CD4-positive, alpha-beta T cell treated with Interleukin-4 for 1 hour (primary cell): Measurements from ENCODE around the gene PRKAR1B.
"Not testable (repeated sequence)": the region's sequence is repeated elsewhere in the genome, so short reads cannot be mapped to it uniquely, and the experiment has no call there.

Experiments used
- DNase-seq, 2 donors: peaks; one replicate each; pipeline ENCODE4 v3.0.0-alpha.2; 2020 to 2022

Gene PRKAR1B

DNA sequence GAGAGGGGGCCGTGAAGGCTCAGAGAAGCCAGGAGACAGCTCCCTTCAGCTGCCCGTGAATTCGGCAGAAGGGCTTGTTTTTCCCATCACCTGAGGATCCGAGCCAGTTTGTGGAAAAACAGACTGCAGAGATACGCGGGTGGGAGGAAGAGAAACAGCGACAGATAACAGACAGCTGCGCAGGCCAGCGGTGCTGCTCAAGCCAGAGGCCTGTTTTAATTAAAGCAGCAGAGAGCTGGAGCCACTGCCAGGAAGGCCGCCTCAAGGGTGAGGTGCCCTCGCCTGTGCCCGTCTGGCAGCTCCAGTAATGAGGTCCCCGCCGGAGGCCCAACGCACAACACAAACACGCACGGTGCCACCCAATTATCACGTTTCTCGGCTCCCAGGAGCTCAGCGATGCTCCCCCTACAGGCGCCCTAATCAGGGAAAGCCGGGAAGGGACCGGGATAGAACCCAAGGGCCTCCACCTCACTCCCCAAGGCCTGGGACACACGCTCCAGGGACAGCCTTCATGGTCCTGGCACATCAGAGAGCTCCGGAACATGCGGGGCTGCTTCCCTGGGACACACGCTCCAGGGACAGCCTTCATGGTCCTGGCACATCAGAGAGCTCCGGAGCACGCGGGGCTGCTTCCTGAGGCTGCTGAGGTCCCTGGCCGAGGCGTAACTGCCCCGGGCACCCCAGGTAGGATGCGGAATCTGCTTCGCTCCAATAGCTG lies 61.2 kb downstream of the PRKAR1B start:
- DNase-seq, result no peak

DNA sequence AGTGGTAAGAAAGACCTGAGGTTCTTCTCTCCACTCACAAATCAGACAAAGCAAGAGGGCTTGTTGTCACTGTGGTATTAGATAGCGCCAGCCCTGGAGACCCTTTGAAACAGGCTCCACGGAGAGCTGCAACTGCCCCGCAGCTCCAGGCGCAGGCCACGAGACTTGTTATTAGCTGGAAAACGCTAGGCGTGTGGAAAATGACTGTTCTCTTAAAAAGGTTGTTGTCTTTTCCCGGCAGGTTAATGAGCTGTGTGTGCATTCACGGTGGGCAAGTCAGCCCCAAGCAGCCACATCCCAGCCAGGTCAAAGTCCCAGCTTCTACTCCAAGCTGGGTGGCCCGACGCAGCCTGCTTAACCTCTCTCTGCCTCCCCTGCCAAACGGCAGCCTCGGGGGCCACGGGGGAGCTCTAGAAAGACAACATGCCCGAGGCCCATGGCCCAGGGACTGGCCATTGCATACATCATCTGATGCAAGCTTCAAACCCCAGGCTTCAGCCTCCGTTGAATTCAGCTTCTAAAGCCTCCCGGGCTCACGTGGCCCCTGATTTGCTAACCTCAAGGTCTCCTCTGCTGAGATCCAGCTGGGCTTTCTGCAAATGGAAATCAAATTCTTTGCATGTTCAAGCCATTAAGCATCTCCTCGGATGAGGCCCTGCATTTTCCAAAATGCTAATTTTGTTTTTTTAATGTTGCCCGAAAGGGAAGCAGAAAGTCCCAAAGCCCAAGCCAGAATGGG lies 61.9 kb downstream of the PRKAR1B start:
- no peak for DNase-seq

DNA sequence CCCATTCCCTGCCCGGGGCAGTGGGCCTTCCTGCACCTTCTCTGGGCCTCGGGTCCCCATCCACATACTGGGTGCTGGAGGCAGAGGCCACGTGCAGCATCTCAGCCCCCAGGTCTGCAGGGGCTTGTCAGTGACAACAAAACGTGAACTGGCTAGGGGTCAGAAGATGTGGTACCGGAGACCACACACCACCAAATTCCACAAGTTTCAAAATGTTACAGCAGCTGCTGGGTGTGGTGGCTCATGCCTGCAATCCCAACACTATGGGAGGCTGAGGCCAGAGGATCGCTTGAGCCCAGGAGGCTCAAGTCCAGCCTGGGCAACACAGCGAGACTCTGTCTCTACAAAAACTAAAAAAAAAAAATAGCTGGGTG lies 62.7 kb downstream of the PRKAR1B start:
- DNase-seq, result no peak

DNA sequence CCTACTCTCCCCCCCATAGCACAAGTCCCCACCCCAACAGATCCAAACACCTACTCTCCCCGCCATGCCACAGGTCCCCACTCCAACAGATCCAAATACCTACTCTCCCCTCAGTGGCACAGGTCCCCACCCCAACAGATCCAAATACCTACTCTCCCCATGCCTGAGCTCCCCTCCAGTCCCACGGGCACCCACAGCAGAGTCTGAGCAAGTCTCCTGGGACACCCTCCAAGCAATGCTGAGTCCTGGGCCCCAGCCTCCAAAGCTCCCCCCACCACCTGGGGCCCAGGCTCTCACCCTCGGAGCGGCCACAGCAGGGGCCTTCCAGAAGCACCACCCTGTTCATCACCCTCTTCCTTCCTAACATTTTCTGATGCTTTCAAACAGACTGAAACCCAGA lies 64.5 kb downstream of the PRKAR1B start:
- no peak for DNase-seq

DNA sequence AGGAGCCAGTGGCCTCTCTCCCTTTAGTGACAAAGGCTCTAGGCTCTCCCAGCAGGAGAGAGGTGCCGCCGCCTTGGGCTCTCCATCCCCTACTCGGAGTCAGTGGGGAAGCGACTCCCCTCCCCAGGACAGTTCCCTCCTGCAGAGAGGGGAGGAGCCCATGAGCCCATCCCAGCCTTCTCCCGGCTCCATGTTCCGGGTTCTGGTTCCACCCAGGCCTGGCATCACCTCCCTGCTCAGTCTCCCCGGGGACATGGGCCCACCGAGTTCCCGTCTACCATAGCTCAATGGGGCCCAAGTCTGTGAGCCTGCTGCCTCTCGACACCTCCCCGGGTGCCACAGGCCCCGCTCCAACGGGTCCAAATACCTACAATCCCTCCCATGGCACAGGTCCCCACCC lies 67.1 kb downstream of the PRKAR1B start:
- no peak for DNase-seq

DNA sequence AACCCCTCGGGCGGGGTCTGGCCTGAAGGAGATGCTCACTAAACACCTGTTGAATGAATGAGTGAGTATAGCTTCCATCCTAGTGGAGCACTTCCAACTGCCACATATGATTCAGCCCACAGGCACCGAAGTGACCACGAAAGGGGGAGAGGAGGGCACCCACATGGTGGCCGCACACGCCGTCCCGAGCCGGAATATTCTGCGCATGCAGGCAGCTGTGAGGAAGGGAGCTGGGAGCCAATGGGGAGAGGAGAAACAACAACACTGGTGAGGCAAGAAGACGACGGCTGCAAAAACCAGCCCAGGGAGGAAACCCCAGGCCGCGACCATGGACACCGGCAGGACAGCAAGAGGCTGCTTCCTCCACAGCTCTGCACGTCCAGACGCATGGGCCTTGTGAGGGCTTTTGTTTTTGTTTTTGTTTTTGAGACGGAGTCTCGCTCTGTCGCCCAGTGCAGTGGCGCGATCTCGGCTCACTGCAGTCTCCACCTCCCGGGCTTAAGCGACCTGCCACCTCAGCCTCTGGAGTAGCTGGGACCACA lies 67.7 kb downstream of the PRKAR1B start:
- no peak for DNase-seq

DNA sequence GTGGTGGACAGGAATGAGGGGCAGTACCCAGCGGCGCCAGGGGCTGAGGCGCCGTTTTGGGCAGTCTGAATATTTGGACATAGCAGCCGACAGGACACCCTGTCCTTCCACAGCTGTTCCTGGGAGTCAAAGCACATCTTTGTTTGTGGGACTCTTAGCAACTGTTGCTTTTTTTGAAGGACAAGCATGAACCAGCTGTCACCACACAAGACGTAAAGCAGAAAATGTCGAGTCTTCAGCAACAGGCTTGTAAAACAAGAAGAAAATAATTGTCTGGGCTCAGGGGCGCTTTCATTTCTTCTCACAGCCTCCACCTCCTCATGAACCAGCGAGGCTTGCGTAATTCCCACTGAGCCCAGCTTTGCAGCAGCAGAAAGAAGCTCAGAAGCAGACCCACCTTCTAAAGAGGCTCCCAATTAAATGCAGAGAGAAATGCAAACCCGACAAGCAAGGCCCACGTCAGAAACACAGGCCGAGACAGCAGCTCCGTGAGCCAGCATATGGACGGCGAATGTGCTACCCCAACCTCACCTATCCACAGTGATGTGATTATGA lies 69.4 kb downstream of the PRKAR1B start:
- DNase-seq, result no peak

DNA sequence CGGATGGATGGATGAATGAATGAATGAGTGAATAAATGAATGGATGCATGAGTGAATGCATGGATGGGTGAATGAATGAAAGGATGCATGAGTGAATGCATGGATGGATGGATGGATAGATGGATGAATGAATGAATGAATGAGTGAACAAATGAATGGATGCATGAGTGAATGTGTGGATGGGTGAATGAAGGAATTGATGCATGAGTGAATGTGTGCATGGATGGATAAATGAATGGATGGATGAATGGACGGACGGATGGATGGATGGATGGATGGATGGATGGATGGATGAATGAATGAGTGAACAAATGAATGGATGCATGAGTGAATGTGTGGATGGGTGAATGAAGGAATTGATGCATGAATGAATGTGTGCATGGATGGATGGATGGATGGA lies 70.1 kb downstream of the PRKAR1B start:
- not testable (repeated sequence) for DNase-seq

DNA sequence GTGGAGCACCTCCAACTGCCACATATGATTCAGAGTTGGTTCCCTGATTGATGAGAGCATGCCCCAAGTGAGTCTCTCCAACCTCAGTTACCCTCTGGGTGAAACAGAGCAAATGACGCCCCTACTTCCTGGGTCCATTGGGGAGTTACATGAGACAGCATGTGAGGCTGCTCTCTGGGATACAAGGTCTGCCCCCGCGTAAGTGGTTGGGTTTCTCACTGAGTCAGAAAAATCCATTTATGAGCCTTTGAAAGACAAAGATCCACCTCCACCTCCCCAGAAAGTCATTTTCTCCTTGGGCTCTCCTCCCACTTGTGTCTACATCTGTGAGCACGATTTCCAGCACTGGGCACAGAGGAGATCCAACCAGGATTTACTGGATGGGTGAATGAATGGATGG lies 71.3 kb downstream of the PRKAR1B start:
- DNase-seq, result no peak

DNA sequence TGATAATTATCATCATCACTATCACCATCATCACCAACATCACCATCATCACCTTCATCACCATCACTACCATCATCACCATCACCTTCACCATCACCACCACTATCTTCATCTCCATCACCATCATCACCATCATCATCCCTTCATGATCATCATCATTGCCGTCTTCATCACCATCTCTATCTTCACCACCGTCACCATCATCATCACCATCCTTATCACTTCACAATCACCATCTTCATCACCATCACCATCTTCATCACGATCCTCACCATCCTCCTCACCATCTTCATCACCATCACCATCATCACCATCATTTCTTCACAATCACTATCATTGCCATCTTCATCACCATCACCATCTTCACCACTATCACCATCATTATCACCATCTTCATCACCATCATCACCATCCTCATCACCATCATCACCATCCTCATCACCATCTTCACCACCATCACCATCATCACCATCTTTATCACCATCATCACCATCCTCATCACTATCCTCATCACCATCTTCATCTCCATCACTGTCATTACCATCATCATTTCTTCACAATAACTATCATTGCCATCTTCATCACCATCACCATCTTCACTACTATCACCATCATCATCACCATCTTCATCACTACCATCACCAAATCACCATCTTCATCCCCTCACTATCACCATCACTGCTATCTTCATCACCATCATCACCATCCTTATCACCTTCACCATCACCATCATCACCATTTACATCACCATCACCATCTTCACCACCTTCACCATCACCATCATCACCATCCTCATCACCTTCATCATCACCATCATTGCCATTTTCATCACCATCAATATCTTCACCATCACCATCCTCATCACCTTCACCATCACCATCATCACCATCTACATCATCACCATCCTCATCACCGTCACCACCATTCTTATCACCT lies 73.0 kb downstream of the PRKAR1B start:
- no peak for DNase-seq

DNA sequence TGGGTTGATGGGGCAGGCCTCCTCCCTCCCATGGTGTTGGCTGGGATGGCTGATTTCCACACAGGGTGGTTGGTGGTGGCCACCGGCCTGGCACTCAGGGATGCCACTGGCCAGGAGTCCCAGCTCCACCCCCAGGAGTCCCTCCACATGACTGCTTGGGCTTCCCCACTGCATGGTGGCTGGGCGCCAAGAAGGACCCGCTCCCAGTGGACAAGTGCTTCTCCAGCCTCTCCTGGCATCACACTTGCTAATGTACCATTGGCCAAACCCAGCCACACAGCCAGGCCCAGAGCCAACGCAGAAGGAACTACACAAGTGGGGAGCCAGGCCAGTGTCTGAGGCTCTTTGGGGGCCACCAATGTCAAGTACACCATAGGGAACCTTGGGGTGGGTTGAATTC lies 74.2 kb downstream of the PRKAR1B start:
- no peak for DNase-seq

DNA sequence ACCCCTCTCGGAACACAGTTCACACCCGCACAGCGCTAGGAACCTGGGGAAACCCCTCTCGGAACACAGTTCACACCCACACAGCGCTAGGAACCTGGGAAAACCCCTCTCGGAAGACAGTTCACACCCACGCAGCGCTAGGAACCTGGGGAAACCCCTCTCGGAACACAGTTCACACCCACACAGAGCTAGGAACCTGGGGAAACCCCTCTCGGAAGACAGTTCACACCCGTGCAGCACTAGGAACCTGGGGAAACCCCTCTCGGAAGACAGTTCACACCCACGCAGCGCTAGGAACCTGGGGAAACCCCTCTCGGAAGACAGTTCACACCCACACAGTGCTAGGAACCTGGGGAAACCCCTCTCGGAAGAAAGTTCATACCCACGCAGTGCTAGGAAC lies 74.9 kb downstream of the PRKAR1B start:
- DNase-seq, result not testable (repeated sequence)

DNA sequence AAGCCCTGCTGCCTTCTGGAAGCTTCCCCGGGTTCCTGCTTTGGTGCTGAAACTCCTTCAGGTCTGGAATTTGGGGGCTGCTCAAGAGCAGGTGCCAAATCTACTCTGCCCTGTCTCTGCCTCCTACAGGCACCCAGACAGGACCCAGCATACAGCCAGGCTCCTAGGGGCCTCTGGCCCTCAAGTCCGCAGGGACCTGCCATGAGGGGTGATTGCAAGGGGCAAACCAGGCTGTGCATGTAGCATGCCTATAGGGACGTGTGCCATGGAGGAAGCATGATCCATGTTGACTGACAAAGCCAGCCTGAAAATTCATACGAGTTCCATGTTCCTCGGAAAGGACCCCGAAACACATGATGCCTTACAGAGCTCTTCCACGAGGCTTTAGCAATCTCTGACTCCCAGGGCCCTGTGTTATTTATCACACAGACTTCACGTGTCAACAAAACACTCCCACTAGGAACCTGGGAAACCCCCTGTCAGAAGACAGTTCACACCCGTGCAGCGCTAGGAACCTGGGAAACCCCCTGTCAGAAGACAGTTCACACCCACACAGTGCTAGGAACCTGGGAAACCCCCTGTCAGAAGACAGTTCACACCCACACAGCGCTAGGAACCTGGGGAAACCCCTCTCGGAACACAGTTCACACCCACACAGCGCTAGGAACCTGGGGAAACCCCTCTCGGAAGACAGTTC lies 75.9 kb downstream of the PRKAR1B start:
- DNase-seq, result peak; percentile 46 to 68

DNA sequence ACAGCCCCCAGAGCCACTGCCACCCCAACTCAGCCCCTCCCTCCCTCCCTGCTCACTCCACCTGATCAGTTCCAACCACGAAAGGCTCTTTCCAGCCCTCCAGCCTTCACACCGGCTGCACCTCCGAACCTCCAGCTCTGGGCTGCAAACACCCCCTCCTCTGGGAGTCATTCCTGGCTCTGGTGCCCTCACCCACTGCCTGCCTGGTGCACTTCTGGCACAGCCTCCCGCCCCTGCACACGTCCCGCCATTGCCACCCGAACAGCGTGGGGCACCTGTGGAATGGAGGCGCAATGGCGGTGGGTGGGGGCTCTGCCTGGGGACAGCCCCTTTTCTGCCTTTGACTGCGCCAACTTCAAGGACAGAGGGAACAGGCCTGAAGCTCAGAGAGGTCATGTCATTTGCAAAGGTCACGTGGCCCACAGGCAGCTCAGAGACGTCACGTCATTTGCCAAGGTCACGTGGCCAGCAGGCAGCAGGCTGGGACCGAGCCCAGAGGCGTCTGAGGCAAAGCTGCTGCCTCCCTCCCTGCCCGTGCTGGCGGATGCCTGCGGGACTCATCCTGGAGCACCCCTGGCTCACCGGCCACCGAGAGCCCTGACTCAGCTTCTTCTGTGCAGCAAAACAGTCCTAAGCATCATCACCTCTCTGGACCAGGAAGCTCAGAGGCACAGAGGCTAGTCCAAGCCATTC lies 76.6 kb downstream of the PRKAR1B start:
- DNase-seq, result no peak

DNA sequence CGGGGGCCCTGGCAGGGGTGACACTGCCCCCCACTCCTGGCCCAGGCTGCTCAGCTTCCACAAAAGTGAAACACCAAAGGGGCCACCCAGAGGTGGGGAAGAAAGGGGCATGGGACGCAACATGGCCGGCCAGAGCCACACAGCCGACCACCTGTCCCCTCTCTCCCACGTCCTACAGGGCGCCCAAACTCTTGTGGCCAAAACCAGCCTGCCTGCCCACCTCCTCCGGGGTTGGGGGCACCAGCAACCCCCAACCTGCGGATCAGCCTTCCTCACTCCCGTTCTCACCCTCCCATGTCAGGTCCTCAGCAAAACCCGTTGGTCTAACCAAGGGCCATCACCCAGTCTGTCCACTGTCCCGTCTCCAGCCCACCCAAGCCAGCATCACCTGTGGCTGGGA lies 80.1 kb downstream of the PRKAR1B start:
- no peak for DNase-seq

DNA sequence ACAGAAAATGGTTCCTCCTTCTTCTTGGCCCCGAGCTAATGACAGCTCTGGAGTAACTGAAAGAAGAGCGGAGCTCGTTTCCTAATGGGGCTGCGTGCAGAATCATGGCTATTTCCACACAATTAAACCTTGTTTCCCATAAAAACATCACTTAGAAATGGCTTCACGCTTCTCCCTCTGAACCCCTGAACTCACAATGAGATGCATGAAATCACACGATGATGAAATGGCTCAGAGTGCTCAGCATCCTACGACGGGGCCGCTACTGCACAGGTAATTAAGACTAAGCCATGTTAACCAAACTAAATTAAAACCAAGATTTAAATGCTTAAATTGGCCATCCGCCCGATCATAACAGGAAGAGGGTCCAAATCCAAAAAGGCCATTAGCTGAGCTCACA lies 80.6 kb downstream of the PRKAR1B start:
- DNase-seq, result no peak

DNA sequence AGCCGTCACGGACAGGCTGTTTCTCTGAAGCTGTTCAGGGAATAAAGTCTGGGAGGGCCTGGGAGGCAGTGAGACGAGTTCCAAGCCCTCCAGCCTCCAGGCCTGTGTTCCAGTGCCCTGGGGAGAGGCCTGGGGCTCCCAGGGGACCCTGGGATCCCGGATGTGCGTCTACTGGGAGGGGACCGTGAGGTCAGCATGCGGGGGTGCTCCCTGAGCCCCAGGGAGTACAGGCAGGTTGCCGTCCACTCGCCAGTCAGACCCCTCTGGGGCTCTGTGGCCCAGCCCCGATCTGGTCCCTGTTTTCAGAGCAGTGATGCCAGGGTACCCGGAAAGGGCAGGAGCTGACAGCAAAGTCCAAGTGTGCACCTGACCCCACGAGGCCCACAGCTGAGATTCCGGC lies 81.5 kb downstream of the PRKAR1B start:
- DNase-seq, result no peak

DNA sequence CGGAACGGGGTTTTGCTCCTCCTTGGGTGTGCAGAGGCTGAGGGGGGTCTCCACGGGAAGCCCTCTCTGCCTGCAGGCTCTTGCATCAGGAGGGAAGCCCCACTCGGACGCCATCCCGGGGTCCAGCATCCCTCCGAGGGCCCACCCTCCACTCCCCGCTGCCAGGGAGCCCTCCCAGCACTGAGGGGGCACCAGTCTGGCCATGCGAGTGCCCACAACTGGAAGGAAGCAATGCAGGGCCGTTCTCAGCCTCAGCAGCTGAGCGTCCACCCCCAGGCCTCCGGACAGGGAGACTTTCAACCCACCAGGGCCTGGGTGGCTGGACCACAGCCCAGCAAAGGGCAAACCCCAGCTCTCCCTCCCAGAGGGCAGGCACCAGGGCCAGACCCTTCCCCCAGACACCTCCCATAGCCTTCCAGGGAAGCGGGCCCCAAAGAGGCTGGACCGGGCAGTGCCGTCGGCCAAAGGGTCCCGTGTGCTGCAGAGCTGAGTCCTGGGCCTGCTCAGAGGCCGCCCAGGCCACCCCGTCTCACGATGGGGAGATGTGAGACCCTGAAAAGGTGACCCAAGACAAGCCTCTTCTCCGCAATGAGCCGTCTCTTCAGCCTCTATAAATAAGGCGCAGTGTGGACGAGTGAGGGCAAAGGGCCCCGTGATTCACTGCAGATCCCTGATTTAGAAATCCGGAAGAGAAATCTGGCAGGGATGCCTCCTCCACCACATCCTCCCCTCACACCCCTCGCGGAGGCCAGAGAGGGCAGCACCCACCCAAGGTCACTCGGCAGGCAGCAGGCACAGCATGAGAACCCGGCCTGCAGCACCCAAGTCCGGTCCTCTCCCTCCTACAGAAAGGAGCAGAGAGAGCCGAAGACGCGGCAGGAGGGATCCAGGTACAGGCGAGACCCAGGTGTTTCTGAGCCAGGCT lies 82.4 kb downstream of the PRKAR1B start:
- DNase-seq, result no peak

DNA sequence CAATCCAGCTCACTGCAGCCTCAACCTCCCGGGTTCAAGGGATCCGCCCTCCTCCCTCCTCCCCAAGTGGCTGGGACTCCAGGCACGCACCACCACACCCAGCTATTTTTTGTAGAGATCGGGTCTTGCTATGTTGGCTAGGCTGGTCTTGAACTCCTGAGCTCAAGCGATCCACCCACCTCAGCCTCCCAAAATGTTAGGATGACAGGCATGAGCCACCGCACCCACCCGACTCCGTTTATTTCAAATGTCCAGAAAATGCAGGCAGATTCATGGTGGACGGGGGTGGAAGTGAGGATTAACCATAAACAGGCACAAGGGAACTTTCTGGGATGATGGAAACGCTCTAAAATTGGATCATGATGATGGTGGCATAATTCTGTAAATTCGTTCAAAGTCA lies 85.1 kb downstream of the PRKAR1B start:
- no peak for DNase-seq

DNA sequence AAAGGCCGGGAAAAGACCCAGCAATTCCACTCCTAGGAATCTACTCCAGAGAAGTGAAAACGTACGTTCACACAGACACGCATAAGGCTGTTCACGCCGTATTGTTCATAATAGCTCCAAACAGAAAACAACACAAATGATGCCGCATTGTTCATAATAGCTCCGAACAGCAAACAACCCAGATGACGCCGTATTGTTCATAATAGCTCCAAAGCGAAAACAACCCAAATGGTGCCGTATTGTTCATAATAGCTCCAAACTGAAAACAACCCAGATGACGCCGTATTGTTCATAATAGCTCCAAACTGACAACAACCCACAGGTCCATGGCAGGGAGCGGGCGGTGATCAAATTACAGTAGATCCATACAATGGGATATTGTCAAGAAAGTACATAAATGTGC lies 85.8 kb downstream of the PRKAR1B start:
- DNase-seq, result no peak
